Epithelial cell of proximal tubule (primary cell): ENCODE data around the gene APBB1IP. TPM values are rescaled to one million over a fixed set of nuclear protein-coding genes. Genes with fewer than 3 reads are reported as not detected.
A peak's percentile ranks its signal among the peaks of the same experiment; 100 is the strongest.
"Not testable (repeated sequence)": the region's sequence is repeated elsewhere in the genome, so short reads cannot be mapped to it uniquely, and the experiment has no call there.

Source experiments
- DNase-seq: peaks from one replicate; pipeline ENCODE4 v3.0.0-alpha.2; 2011; ENCODE audit warnings: low read depth
- H3K4me3 ChIP-seq: 2 replicates; pipeline ENCODE4 v1.5.1; 2011; ENCODE audit warnings: low read depth, mild to moderate bottlenecking, low read length
- CTCF ChIP-seq: conservative IDR thresholded peaks from 2 replicates; pipeline ENCODE4 v1.5.1; 2012; ENCODE audit warnings: low read depth, mild to moderate bottlenecking, low read length
- total RNA-seq: library from RNA; depleted of rRNA; stranded (reverse); fragments of >200 nt; gene quantifications from 2 replicates; pipeline ENCODE4 v1.2.3, GENCODE V29; 2015

The APBB1IP gene
- total RNA-seq, 1 donor from 2014 or later: 1.6 TPM

DNA sequence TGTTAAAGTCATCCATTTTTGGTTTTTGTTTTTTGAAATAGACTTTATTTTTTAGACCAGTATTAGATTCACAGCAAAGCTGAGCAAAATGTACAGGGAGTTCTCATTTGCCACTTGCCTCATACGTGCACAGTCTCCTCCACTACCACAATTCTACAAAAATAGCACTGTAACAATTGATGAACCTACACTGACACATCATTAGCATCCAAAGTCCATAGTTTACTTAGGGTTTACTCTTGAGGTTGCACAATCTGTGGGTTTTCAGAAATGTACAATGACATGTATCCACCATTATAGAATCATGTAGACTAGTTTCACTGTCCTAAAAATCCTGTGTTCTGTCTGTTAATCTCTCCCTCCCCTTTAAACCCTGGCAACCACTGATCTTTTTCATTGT is 133.5 kb downstream of the APBB1IP start:
- no peak for TF ChIP-seq CTCF
- H3K4me3 ChIP-seq: no peak overlapping the region
- no peak for DNase-seq

DNA sequence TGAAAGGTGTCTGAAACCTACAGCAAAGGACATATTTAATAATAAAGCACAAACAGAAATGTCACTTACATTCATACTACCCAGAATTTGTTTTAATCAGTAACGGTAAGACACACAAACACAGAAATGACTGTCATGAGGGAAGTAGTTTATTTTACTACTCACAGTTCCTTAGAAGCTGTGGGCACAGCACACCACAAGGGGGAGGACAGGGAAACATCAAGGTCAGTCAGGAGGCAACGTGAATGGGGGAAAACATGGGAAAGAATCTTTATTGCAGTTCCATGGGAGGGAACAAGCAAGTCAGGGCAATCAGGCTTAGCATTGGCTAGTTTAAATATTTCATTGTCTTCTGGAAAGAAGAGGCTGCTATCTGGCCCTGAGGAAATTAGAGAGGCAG is 135.5 kb downstream of the APBB1IP start:
- TF ChIP-seq CTCF: peak; percentile 22
- no peak for DNase-seq
- no peak overlapping the region for H3K4me3 ChIP-seq

DNA sequence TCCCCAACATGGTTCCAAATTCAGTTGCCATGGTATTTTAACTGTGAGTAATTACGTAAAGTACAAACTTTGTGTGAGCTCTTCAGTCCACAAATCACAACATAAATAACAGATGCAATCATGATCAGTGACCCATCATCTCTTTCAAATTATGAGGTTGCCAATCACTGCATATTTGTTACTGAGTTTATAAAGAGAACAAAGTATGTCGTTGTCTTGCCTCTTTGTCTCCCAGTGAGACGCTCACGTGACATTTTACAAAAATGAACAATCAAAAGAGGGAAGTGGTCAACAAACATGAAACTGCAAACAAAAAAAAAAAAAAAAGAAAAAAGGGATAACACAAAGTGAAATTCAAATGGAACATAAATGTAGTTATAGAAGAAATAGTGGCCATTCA is 136.6 kb downstream of the APBB1IP start:
- no peak for DNase-seq
- no peak for TF ChIP-seq CTCF
- no peak overlapping the region for H3K4me3 ChIP-seq

DNA sequence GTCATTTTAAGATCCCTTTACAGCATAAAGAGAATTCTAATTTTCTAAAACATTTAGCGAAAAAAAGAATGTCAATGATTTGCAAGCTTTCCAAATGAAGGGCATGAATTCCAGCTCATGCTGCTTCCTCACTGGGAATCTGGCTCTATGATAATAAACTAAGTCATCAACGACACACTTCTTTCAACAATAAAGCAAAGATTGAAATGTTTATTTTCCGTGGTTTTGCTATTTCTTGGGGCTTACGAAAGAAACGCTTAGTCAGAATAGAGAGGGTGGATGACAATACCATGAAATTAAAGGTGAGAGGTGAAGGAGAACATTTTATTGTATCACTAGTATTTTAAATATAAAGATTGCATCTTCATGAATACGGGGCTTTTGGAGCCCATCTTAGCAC is 140.2 kb downstream of the APBB1IP start:
- DNase-seq, H3K4me3 ChIP-seq: not testable (repeated sequence)

DNA sequence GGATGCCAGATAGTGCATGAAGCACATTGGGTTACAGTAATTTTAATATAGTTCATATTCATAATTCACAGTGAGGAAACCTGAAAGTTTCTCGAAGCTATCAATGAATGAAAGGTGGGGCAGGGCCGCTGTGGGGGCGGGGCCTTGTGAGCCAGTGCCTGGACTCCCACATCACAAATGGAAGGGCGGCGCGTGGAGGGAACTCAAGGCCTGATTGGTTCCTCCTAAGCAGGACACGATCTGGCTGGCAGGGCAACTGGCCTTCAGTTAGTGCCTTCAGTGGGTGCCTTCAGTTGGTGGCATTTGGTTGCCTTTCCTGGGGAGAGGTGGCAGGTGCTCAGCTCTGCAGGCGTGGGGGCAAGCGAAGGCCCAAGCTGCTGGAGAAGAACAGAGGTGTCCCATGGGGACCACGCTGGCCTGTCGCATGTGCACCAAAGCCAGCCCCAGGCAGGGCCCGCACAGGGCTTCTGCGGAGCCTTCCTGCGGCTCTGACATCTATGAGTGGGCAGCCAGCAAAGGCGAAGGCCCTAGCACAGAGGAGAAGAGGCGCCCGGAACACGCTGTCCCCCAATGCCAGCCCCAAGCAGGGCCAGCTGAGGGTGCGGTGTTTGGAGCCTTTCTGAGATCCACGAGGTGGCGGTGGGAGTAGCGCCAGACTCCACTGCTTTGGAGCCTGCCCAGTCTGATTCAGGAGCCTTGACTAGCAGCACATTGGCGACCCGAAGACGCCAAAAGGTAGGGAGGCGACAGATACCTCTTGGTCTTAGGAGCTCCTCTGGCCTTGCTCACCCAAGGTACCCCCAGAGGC is 141.3 kb downstream of the APBB1IP start:
- H3K4me3 ChIP-seq: no peak overlapping the region
- no peak for TF ChIP-seq CTCF
- DNase-seq: no peak

- no peak for DNase-seq
- no peak for TF ChIP-seq CTCF
- H3K4me3 ChIP-seq: no peak overlapping the region
Observed at GRCh38 chr10:26586211-26586610, 148.1 kb downstream of the APBB1IP start.

- TF ChIP-seq CTCF: no peak
- DNase-seq: no peak
Observed at GRCh38 chr10:26588611-26589010, 150.5 kb downstream of the APBB1IP start.

GRCh38 chr10:26589813-26590212 is 151.7 kb downstream of the APBB1IP start:
- not testable (repeated sequence) for DNase-seq, H3K4me3 ChIP-seq

More at GRCh38 chr10:26588611-26589010, 150.5 kb downstream of the APBB1IP start:
- H3K4me3 ChIP-seq: no peak overlapping the region
